HEK293 (cell line): ENCODE results near the gene PPP4R4.

Source experiments
- CTCF ChIA-PET: fragments of 350-600 bp; formaldehyde crosslinking; extraction: SDS; loops from one replicate; lab custom pipeline; 2021; ENCODE audit warnings: antibody characterized with exemption; lab: Yijun Ruan, JAX
- POLR2A ChIA-PET: fragments of 300-600 bp; formaldehyde crosslinking; extraction: SDS; loops from one replicate; lab custom pipeline; 2020; ENCODE audit warnings: antibody characterized with exemption, inconsistent platforms; lab: Yijun Ruan, JAX
- H3K27ac ChIP-seq: fragments of 200-500 bp; sonication (Bioruptor generic); 2 replicates; pipeline ENCODE4 v1.5.1; 2014; ENCODE audit warnings: low read depth, low read length, control low read depth, inconsistent platforms; ENCODE audit errors: extremely low read depth
- H3K36me3 ChIP-seq, 2 experiments: fragments of 200-500 bp in 1 of 2; sonication (Bioruptor generic) in 1 of 2; 1 replicate in 1 of 2; 2 replicates in 1 of 2; pipeline ENCODE4 v1.5.1; 2014 to 2017; ENCODE audit warnings: inconsistent platforms in 2 of 2, low read length in 2 of 2; ENCODE audit not compliant: control insufficient read depth in 2 of 2, insufficient read depth in 1 of 2
- H3K4me1 ChIP-seq: fragments of 200-500 bp; sonication (Bioruptor generic); 2 replicates; pipeline ENCODE4 v1.5.1; 2014; ENCODE audit warnings: mild to moderate bottlenecking, low read length, inconsistent platforms; ENCODE audit not compliant: control insufficient read depth, insufficient read depth
- H3K4me3 ChIP-seq: 2 replicates; pipeline ENCODE4 v1.5.1; 2011; ENCODE audit warnings: low read depth, mild to moderate bottlenecking, control low read depth, low read length, moderate library complexity
- H3K9me3 ChIP-seq: fragments of 200-500 bp; sonication (Bioruptor generic); 2 replicates; pipeline ENCODE4 v1.5.1; 2014; ENCODE audit warnings: low read depth, low read length, inconsistent platforms; ENCODE audit not compliant: control insufficient read depth, insufficient read depth
- BCL11B ChIP-seq: fragments of 450-650 bp; formaldehyde crosslinking; IDR thresholded peaks from 2 replicates; pipeline ENCODE4 v1.5.1; 2016; ENCODE audit warnings: low read depth, missing biosample characterization, missing genetic modification characterization
- GLI2 ChIP-seq: fragments of 450-650 bp; formaldehyde crosslinking; IDR thresholded peaks from 2 replicates; pipeline ENCODE4; 2017; ENCODE audit warnings: missing biosample characterization, missing genetic modification characterization, low read depth, borderline replicate concordance
- KLF17 ChIP-seq: fragments of 450-650 bp; formaldehyde crosslinking; IDR thresholded peaks from 2 replicates; pipeline ENCODE4 v1.5.1; 2016; ENCODE audit warnings: missing biosample characterization, missing genetic modification characterization
- MZF1 ChIP-seq: fragments of 450-650 bp; formaldehyde crosslinking; IDR thresholded peaks from 2 replicates; pipeline ENCODE4 v1.5.1; 2017; ENCODE audit warnings: missing biosample characterization, missing genetic modification characterization, borderline replicate concordance
- SCRT2 ChIP-seq: fragments of 450-650 bp; formaldehyde crosslinking; IDR thresholded peaks from 2 replicates; pipeline ENCODE4 v1.5.1; 2016; ENCODE audit warnings: missing biosample characterization, missing genetic modification characterization
- ZBTB1 ChIP-seq: fragments of 450-650 bp; formaldehyde crosslinking; IDR thresholded peaks from 2 replicates; pipeline ENCODE4 v1.5.1; 2016; ENCODE audit warnings: missing biosample characterization, missing genetic modification characterization
- ZBTB11 ChIP-seq: fragments of 450-650 bp; formaldehyde crosslinking; conservative IDR thresholded peaks from 2 replicates; pipeline ENCODE4 v1.5.1; 2016; ENCODE audit warnings: low read depth, missing biosample characterization, missing genetic modification characterization
- ZBTB48 ChIP-seq: fragments of 450-650 bp; formaldehyde crosslinking; IDR thresholded peaks from 2 replicates; pipeline ENCODE4 v1.5.1; 2016; ENCODE audit warnings: missing biosample characterization, missing genetic modification characterization
- ZNF121 ChIP-seq: fragments of 450-650 bp; formaldehyde crosslinking; IDR thresholded peaks from 2 replicates; pipeline ENCODE4 v1.5.1; 2016; ENCODE audit warnings: missing biosample characterization, missing genetic modification characterization
- ZNF132 ChIP-seq: fragments of 450-650 bp; formaldehyde crosslinking; IDR thresholded peaks from 2 replicates; pipeline ENCODE4 v1.5.1; 2017; ENCODE audit warnings: missing biosample characterization, missing genetic modification characterization, borderline replicate concordance
- ZNF133 ChIP-seq: fragments of 450-650 bp; formaldehyde crosslinking; IDR thresholded peaks from 2 replicates; pipeline ENCODE4 v1.5.1; 2016; ENCODE audit warnings: missing biosample characterization, missing genetic modification characterization
- ZNF155 ChIP-seq: fragments of 450-650 bp; formaldehyde crosslinking; IDR thresholded peaks from 2 replicates; pipeline ENCODE4 v1.5.1; 2016; ENCODE audit warnings: missing biosample characterization, missing genetic modification characterization
- ZNF211 ChIP-seq: fragments of 450-650 bp; formaldehyde crosslinking; IDR thresholded peaks from 2 replicates; pipeline ENCODE4 v1.5.1; 2016; ENCODE audit warnings: low read depth, missing biosample characterization, missing genetic modification characterization
- ZNF223 ChIP-seq: fragments of 450-650 bp; formaldehyde crosslinking; IDR thresholded peaks from 2 replicates; pipeline ENCODE4 v1.5.1; 2016; ENCODE audit warnings: missing biosample characterization, missing genetic modification characterization
- ZNF248 ChIP-seq: fragments of 450-650 bp; formaldehyde crosslinking; IDR thresholded peaks from 2 replicates; pipeline ENCODE4 v1.5.1; 2017; ENCODE audit warnings: missing biosample characterization, missing genetic modification characterization
- ZNF280D ChIP-seq: fragments of 450-650 bp; formaldehyde crosslinking; IDR thresholded peaks from 2 replicates; pipeline ENCODE4 v1.5.1; 2016; ENCODE audit warnings: missing biosample characterization, missing genetic modification characterization
- ZNF335 ChIP-seq: fragments of 450-650 bp; formaldehyde crosslinking; conservative IDR thresholded peaks from 2 replicates; pipeline ENCODE4 v1.5.1; 2016; ENCODE audit warnings: missing biosample characterization, missing genetic modification characterization
- ZNF391 ChIP-seq: fragments of 450-650 bp; formaldehyde crosslinking; IDR thresholded peaks from 2 replicates; pipeline ENCODE4 v1.5.1; 2016; ENCODE audit warnings: low read depth, missing biosample characterization, missing genetic modification characterization, borderline replicate concordance
- ZNF404 ChIP-seq: fragments of 450-650 bp; formaldehyde crosslinking; IDR thresholded peaks from 2 replicates; pipeline ENCODE4 v1.5.1; 2017; ENCODE audit warnings: missing biosample characterization, missing genetic modification characterization
- ZNF549 ChIP-seq: fragments of 450-650 bp; IDR thresholded peaks from 2 replicates; pipeline ENCODE4 v1.5.1; 2018; ENCODE audit warnings: missing biosample characterization, missing genetic modification characterization, mild to moderate bottlenecking, inconsistent platforms, moderate library complexity
- ZNF555 ChIP-seq: fragments of 450-650 bp; formaldehyde crosslinking; conservative IDR thresholded peaks from 2 replicates; pipeline ENCODE4 v1.5.1; 2017; ENCODE audit warnings: missing biosample characterization, mild to moderate bottlenecking, missing genetic modification characterization, inconsistent platforms
- ZNF580 ChIP-seq: fragments of 450-650 bp; formaldehyde crosslinking; IDR thresholded peaks from 2 replicates; pipeline ENCODE4 v1.5.1; 2016; ENCODE audit warnings: missing biosample characterization, missing genetic modification characterization
- ZNF610 ChIP-seq: fragments of 450-650 bp; formaldehyde crosslinking; IDR thresholded peaks from 2 replicates; pipeline ENCODE4 v1.5.1; 2016; ENCODE audit warnings: missing biosample characterization, missing genetic modification characterization, borderline replicate concordance
- ZNF747 ChIP-seq: fragments of 450-650 bp; formaldehyde crosslinking; IDR thresholded peaks from 2 replicates; pipeline ENCODE4 v1.5.1; 2016; ENCODE audit warnings: missing biosample characterization, missing genetic modification characterization
- ZNF768 ChIP-seq: fragments of 450-650 bp; formaldehyde crosslinking; IDR thresholded peaks from 2 replicates; pipeline ENCODE4 v1.5.1; 2018; ENCODE audit warnings: missing biosample characterization, mild to moderate bottlenecking, missing genetic modification characterization
- ZNF785 ChIP-seq: fragments of 450-650 bp; formaldehyde crosslinking; IDR thresholded peaks from 2 replicates; pipeline ENCODE4 v1.5.1; 2016; ENCODE audit warnings: missing biosample characterization, missing genetic modification characterization
- ZNF843 ChIP-seq: fragments of 450-650 bp; formaldehyde crosslinking; IDR thresholded peaks from 2 replicates; pipeline ENCODE4 v1.5.1; 2016; ENCODE audit warnings: missing biosample characterization, missing genetic modification characterization

PPP4R4 gene

GRCh38 chr14:94224040-94224439 is 49.9 kb downstream of the PPP4R4 start (continued):
- TF ChIP-seq ZNF132 (tag by site-specific recombination) = no peak

- Histone ChIP-seq H3K4me3 (no peak overlapping the region), H3K36me3 (no peaks in the 10 kb centered on the region; a peak in 1 of 3 replicates), H3K9me3 (no peaks in the 10 kb centered on the region), H3K4me1 (no peaks in the 10 kb centered on the region), H3K27ac (no peak overlapping the region)
- POLR2A ChIA-PET = no interaction called here
- TF ChIP-seq ZBTB1 (no peak), ZBTB11 (tag by site-specific recombination) (no peak), ZNF133 (no peak), MZF1 (no peak), SCRT2 (tag by site-specific recombination) (no peak), ZNF223 (tag by site-specific recombination) (no peak), ZNF785 (tag by site-specific recombination) (no peak), ZNF610 (tag by site-specific recombination) (no peak), ZNF580 (tag by site-specific recombination) (no peak), ZNF843 (tag by site-specific recombination) (no peak), ZBTB48 (tag by site-specific recombination) (no peak), ZNF747 (tag by site-specific recombination) (no peak), ZNF280D (no peak)
- CTCF ChIA-PET = no interaction called here
These were observed 51.6 kb downstream of the PPP4R4 start for GRCh38 chr14:94225460-94226378.

GRCh38 chr14:94227029-94227428 is 52.9 kb downstream of the PPP4R4 start:
- H3K27ac ChIP-seq = no peak overlapping the region
- no peak for TF ChIP-seq GLI2 (tag by site-specific recombination)
- TF ChIP-seq ZNF121 = no peak
- no peak for TF ChIP-seq KLF17
- TF ChIP-seq ZNF211 = no peak
- TF ChIP-seq ZNF768 (tag by site-specific recombination) = no peak
- TF ChIP-seq BCL11B (tag by site-specific recombination) = no peak
- TF ChIP-seq ZNF404 (tag by site-specific recombination) = no peak
- no peak for TF ChIP-seq ZNF549
- no peak for TF ChIP-seq ZNF335 (tag by site-specific recombination)
- no peak for TF ChIP-seq ZNF155 (tag by site-specific recombination)
- TF ChIP-seq ZNF248 = no peak
- no peak for TF ChIP-seq ZNF555 (tag by site-specific recombination)
- no peak for TF ChIP-seq ZNF391 (tag by site-specific recombination)

More at GRCh38 chr14:94227029-94227428, 52.9 kb downstream of the PPP4R4 start:
- Histone ChIP-seq H3K9me3 (no peaks in the 10 kb centered on the region), H3K4me1 (no peaks in the 10 kb centered on the region), H3K4me3 (no peak overlapping the region), H3K36me3 (no peaks in the 10 kb centered on the region; a peak in 1 of 3 replicates)
- ChIA-PET CTCF (no interaction called here), POLR2A (no interaction called here)
